Neural progenitor cell (in vitro differentiated cells): ENCODE measurements around the gene BMP3.

Source experiments
- CTCF ChIP-seq: fragments of 200-600 bp; sonication (generic); IDR thresholded peaks from 2 replicates; pipeline ENCODE4 v1.5.1; 2017; ENCODE audit warnings: antibody characterized with exemption, mild to moderate bottlenecking
- EZH2 ChIP-seq: fragments of 200-600 bp; sonication (generic); IDR thresholded peaks from 2 replicates; pipeline ENCODE4 v1.6.1; 2017; ENCODE audit warnings: antibody characterized with exemption, mild to moderate bottlenecking, moderate library complexity
- EZH2phosphoT487 ChIP-seq: fragments of 200-600 bp; sonication (generic); IDR thresholded peaks from 2 replicates; pipeline ENCODE4 v1.6.1; 2017; ENCODE audit warnings: antibody characterized with exemption

GRCh38 chr4:81007417-81007816, 23.1 kb upstream of the BMP3 start:
- no peak for TF ChIP-seq CTCF
- no peak for TF ChIP-seq EZH2phosphoT487
- TF ChIP-seq EZH2: no peak
